ENCODE measurements around the gene ROR1. TPM values are rescaled to one million over a fixed set of nuclear protein-coding genes. Genes with fewer than 3 reads are reported as not detected.

ROR1 gene
- total RNA-seq, 6 experiments from 2014 or later = 0.04 to 0.58 (median 0.37) TPM

- H3K36me3 ChIP-seq = no peaks in the 10 kb centered on the region
- no peaks in the 10 kb centered on the region for H3K27me3 ChIP-seq
- WGBS (ENCODE audit: insufficient coverage, low coverage, low lambda C conversion rate, missing lambda C conversion rate) = 83% methylated on average over 1 of the region's 1 CpG
- DNase-seq = no peak
- no peaks in the 10 kb centered on the region for H3K4me1 ChIP-seq
- intact Hi-C loops (cut with DNase I) = no loop called here
- TF ChIP-seq CTCF (IDR thresholded peaks at IDR 0.05) (no peak), POLR2A (IDR thresholded peaks at IDR 0.05) (no peak)
- no peaks in the 10 kb centered on the region for H3K9me3 ChIP-seq
- H3K27ac ChIP-seq = no peak overlapping the region
- ATAC-seq = no peak
- H3K4me3 ChIP-seq = no peak overlapping the region
Observed at GRCh38 chr1:63954187-63954586, 180.4 kb downstream of the ROR1 start.

DNA sequence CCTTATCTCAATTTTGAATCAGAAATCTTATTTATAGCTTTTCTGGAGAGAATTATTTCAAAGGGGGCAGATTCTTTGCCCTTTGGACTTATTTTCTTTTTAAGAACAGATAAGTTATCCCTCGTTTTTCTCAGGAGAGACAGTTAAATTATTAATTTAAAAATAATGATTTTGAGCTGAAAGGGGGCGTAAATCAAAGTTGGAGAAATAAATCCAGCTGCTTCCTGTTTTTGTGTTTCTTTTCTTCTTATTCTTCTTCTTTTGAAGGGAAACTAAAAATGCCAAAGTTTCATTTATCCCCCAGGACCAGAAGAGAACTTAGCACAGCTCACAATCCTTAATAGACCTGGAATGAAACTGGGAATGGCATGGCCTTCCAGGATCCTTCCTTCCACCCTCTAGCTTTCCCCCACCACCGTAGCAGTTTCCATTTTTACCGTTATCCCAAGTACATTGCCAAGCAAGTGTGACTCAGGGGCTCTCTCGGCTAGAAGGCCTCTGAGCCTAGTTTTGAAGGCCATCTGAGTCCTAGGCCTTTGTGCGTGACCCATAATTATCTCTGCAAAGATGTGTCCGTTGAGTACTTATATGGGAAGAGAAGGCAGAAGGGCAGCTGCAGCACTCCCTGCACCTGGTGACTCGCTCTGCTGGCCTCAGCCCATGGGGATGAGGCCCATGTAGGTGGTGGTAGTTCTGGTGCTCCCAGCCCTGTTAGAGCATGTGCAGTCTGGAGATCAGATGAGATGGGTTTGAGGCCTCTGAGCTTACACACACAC lies 181.7 kb downstream of the ROR1 start:
- intact Hi-C loops (cut with DNase I) = no loop called here
- DNase-seq (no peak), ATAC-seq (no peak)
- Histone ChIP-seq H3K4me1 (no peaks in the 10 kb centered on the region), H3K27me3 (no peaks in the 10 kb centered on the region), H3K36me3 (no peaks in the 10 kb centered on the region), H3K4me3 (no peak overlapping the region), H3K27ac (no peak overlapping the region), H3K9me3 (no peaks in the 10 kb centered on the region)
- no peak for TF ChIP-seq CTCF (IDR thresholded peaks at IDR 0.05)
- TF ChIP-seq POLR2A (IDR thresholded peaks at IDR 0.05) = no peak
- 70% methylated on average over 8 of the region's 8 CpGs for WGBS (ENCODE audit: insufficient coverage, low coverage, low lambda C conversion rate, missing lambda C conversion rate)

- TF ChIP-seq CTCF (IDR thresholded peaks at IDR 0.05) (no peak), POLR2A (IDR thresholded peaks at IDR 0.05) (no peak)
- no peaks in the 10 kb centered on the region for H3K27me3 ChIP-seq
- H3K9me3 ChIP-seq = no peaks in the 10 kb centered on the region
- DNase-seq (no peak), ATAC-seq (no peak)
- H3K36me3 ChIP-seq = no peaks in the 10 kb centered on the region
- H3K4me3 ChIP-seq = no peak overlapping the region
- no peaks in the 10 kb centered on the region for H3K4me1 ChIP-seq
- 82% methylated on average over 2 of the region's 2 CpGs for WGBS (ENCODE audit: insufficient coverage, low coverage, low lambda C conversion rate, missing lambda C conversion rate)
- H3K27ac ChIP-seq = no peak overlapping the region
- intact Hi-C loops (cut with DNase I) = no loop called here
Observed at GRCh38 chr1:63958556-63958955, 184.7 kb downstream of the ROR1 start.

DNA sequence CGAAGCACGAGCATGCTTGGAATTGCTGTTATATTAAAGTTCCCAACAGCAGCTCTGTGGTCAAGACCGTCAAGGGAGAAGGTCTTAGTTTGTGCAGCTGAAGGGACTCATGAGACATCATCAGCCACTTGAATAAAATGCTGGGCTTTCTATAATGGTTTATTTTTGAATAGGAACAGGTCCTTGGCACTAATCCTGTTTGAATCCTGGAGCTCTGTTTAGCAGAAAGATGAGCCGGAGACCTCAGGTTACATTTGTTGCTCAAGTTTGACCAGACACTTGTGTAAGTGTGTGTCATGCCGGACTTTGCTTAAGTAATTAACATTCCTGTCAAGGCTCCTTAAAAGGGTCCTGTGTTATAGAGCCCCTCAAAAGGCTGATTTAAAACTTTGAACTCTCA lies 186.5 kb downstream of the ROR1 start:
- no peak overlapping the region for H3K27ac ChIP-seq
- DNase-seq (no peak), ATAC-seq (no peak)
- no peaks in the 10 kb centered on the region for H3K4me1 ChIP-seq
- TF ChIP-seq POLR2A (IDR thresholded peaks at IDR 0.05) (no peak), CTCF (IDR thresholded peaks at IDR 0.05) (no peak)
- 81% methylated on average over 5 of the region's 5 CpGs for WGBS (ENCODE audit: insufficient coverage, low coverage, low lambda C conversion rate, missing lambda C conversion rate)
- H3K36me3 ChIP-seq = no peaks in the 10 kb centered on the region
- H3K4me3 ChIP-seq = no peak overlapping the region
- intact Hi-C loops (cut with DNase I) = no loop called here
- no peaks in the 10 kb centered on the region for H3K27me3 ChIP-seq
- no peaks in the 10 kb centered on the region for H3K9me3 ChIP-seq

Data from right lobe of liver (tissue), 6 donors.